Measurements from ENCODE around the gene CRIP2.

The CRIP2 gene

DNA sequence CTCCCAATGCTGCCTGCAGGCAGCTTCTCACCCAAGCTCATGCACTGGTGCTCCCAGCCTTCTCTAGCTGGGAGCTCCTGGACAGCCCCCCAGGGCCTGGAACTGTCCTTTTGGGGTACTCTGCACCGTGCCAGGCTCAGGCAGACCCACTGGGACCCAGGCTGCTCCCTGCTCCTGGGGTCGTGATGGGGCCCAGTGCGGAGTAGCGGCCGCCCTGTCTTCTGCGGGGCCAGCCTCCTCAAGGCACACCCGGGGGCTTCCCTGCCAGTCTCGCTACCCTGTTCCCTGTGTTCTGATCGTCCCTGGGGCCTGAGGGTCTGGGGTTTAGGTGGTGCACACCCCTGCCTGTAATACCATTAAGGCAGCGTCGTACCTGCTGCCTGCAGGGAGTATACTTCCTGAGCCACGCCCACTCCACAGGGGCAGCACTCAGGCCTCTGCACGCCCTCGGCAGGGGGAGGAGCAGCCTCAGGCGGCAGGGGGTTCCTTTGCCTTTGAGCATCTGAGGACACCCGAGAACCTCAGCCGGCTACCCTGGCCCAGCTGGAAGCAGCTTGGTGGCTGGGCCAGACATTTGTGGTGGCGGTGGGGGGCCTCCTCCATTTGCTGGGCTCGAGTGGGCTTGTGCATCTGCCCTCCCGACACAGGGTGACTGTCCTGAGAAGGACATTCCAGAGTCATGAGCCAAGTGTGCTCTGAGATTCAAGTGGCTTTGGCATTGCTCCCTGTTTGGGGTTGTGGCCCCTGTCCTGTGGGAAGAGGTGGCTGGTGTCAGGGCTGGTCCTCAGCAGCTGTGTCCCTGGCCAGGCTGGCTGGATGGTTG, 9.2 kb upstream of the CRIP2 start:
- no peak for DNase-seq

DNA sequence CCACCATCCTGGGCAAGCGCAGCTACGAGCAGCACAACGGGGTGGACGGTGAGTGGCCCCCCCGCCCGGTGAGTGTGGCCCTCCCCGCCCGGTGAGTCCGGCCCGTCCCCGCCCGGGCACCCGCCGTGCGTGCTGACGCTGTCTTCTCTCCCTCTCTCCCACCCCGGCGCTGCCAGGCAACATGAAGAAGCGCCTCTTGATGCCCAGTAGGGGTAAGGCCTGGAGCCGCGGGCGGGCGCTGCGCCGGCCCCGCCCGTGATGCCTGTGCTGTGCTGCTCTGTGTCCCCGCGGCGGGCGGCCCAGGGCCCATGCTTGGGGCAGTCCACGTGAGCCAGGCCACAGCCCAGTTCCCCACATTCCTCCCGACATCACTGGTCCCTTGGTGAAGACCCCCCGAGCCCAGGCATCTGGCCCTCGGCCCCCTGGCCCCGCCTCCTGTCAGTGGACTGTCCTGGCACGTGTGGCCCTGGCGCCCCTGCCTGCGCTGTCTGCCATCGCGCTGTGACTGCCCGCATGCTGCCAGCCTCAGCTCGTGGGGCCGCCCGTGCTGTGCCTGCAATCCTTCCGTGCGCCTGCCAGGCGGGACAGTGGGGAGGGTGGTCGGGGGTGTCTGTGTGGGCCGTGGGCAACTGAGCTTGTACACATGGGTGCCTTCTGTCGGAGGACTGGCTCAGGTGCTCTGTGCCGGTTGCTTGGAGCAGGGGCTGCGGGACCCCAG, 7.9 kb upstream of the CRIP2 start:
- DNase-seq = no peak

DNA sequence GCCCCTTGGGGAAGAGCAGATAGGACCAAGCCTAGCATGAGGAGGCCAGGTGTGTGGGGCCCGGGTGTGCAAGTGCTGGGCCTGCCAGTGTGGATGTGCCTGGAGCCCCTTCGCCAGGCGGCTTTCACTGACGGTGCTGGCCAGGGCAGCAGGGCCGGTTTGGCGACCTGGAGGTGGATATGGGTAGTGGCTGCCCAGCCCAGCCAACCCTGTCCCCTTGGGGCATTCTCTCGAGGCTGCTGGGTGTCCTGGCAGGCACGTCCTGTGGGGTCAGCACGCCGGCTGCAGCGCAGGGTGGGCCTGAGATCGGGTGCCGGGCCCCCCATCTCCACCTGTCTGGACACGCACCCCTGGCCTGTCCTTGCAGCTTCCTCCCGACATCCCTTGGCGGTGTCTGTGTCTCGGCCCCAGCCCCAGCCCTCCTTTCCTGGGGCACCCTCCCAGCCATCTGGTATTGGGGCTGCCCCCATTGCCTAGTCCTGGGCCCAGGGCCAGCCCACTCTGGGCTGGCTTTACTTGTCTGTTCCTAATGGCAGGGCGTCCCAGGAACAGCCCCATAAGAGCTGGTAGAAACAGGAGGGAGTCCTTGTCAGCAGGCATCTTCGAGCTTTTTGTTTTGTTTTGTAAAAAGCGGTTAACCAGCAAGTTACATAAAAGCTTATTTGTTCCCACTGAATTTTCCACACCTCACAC, 7.2 kb upstream of the CRIP2 start:
- DNase-seq = no peak

DNA sequence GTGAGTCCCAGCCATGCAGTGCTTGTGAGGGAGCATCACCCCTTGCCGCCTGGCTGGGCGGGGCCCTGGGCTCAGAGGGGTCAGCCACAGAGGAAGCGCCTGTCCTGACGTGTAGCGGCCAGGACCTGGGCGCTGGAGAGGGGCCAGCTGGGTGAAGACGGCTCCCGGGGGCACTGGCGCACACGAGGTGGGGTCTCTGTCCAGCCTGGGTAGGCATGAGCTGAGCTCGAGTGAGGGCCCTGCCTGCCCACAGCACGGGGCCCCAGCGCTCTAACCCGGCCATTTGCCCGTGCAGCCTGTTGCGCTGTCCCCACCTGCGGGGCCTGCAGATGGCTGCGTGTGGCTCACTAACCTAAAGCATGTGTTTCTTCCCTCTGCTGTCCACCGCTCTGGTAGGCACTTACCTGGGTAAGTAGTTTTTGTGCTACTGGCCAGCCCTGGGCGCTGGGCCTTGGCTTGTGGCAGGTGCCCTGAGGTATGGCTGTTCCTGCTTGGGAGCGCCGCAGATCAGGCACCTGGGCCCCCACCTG, 6.6 kb upstream of the CRIP2 start:
- no peak for DNase-seq

GRCh38 chr14:105468621-105469241, 5.9 kb upstream of the CRIP2 start:
- no peak for DNase-seq

DNA sequence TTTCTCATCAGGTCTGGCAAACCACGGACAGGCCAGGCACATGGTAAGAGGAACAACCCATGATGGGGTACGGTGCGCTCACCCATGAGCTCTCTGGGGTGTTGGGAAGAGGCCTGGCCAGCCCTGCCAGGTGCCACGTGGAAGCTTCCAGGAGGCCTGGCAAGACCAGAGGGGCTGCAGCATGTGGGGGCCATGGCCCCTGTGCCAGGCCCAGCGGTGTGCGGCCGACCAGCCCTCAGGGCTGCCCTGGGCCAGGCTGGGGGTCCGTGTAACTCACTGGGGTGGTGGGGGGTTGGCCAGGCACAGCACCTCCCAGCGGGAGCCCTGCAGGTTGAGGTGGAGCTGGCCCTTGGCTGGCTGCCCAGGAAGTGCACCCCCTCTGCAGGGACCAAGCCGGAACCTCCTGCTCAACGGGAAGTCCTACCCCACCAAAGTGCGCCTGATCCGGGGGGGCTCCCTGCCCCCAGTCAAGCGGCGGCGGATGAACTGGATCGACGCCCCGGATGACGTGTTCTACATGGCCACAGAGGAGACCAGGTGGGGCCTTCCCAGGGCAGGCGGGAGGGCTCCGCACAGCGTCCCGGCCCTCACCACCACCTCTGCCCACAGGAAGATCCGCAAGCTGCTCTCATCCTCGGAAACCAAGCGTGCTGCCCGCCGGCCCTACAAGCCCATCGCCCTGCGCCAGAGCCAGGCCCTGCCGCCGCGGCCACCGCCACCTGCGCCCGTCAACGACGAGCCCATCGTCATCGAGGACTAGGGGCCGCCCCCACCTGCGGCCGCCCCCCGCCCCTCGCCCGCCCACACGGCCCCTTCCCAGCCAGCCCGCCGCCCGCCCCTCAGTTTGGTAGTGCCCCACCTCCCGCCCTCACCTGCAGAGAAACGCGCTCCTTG, 4.9 kb upstream of the CRIP2 start:
- DNase-seq = no peak

DNA sequence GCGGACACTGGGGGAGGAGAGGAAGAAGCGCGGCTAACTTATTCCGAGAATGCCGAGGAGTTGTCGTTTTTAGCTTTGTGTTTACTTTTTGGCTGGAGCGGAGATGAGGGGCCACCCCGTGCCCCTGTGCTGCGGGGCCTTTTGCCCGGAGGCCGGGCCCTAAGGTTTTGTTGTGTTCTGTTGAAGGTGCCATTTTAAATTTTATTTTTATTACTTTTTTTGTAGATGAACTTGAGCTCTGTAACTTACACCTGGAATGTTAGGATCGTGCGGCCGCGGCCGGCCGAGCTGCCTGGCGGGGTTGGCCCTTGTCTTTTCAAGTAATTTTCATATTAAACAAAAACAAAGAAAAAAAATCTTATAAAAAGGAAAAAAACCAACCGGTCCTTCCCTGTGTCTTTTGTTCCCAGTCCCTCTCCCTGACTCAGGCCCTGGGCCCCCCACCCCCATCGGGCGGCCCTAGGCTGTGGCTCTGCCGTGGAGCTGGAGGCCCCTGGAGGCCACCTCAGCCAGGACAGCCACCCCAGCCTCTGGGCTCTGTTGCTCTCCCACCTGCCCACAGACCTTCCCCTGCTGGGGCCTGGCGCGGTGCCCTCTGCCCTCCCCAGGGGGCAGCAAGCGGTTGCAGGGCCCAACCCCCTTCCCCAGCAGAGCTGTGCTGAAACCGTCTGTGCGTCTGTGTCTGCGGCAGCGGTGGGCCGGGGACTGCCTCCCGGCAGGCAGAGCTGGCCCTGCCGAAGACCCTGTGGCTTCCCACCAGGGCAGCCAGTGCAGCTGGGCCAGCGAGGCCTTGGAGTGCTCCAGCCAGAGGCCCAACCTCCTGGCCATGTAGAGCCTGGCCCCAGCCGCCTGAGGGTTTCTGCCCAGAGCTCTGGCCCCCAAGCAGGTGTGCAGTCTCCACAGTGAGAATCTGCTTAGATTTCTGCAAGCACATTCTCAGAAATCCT, 4.0 kb upstream of the CRIP2 start:
- no peak for DNase-seq

DNA sequence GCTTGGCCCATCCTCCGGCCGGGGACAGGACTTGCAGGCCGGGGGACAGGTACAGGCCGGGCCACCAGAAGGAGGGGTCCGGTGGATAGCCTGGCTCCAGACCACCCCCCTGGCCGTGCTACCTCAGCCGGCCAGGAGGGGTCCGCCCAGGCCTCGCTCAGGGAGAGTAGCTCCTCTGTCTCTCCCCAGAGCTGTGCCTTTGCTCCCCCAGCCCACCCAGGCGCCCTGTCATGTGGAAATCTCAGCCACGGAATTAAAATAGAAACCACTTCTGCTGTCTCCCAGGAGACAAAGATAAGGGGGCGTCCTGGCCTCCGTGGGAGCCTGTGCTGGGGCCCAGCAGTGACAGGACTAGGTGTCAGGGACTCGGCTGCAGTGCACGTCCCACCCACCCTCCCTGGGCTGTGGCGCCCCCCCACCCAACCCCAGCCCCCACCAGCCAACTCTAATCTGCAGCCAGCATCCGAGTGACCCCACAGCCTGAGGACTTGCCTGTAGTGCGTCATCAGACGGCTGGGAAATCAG, 3.3 kb upstream of the CRIP2 start:
- no peak for DNase-seq

DNA sequence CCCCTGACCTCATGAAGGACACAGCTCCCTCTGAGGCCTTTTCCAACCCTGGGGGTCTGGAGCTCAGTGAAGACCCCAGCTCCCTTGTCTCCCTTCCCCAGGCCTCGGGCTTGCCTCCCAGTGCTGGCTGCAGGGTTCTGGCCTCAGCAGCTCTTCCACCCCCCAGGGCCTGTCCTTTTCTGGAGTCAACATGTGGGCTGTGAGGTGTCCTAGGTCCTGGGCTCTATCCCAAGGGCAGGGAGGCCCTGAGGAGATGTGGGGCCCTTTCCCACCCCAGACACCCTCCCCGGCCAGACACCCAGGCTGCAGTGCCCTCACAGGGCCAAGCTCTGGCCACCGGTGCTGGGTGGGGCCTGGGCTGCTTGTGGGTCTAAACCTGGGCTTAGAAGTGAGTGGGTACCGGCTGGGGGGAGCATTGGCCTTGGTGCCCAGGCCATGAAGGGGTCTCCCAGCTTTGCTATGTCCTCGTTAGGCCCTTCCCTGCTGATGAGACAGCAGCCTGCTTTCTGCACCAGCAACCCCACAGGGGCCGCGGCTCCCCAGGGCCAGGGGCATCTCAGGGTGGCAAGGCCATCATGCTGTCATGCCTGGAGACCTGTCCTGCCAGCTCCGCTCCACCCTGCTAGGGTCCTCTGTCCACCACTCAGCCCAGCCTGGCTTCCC, 2.7 kb upstream of the CRIP2 start:
- no peak for DNase-seq

DNA sequence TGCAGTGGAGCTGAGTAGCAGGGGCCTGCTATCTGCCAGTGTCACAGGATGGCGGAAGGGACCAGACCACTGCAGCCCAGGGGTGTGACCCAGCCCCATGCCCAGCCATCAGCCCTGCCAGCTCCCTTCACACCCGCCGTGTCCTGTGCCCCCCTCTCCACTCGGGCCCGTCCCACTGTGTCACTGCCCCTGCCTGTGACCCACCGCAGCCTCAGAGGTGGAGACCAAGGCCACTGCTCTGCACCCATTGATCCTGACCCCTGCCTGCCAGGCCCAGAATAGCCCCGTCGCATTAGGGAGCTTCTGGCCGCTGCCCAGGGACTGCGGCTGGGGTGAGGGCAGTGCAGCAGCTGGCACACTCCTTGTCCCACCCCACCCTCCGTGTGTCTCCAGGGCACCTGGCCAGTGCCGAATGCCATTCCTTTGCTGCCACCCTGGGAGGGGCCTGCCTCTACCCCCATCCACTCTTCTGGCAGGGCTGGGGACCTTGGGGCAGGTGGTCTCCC, 2.1 kb upstream of the CRIP2 start:
- DNase-seq = no peak

DNA sequence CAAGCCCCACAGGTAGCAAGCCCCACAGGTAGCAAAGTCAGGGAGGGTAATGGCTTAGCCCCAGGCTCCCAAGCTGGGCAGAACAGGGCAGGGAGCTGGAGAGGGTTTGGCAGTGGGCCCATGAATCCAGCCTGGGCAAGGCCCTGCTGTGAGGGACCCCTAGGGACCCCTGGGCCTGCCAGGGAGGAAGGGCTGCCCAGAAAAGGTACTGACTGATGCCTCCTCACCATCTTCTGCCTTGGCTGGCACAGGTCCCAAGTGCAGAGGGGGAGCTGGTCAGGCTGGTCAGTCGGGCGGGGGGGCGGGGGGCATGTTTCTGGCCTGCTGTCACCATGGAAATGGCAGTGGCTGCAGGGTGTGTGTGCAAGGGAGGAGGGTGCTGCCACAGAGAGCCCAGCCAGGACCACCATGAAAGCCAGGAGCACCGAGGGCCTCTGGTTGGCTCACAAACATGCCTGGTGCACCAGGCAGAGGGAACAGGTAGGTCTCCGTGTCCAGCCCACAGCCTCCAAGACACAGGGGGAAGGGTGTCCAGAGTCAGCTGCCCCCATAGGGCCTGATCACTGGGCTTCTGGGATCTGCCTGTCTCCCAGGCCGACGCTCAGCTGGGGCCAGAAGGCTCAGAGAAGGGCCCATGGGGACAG, 1.5 kb upstream of the CRIP2 start:
- DNase-seq = no peak

DNA sequence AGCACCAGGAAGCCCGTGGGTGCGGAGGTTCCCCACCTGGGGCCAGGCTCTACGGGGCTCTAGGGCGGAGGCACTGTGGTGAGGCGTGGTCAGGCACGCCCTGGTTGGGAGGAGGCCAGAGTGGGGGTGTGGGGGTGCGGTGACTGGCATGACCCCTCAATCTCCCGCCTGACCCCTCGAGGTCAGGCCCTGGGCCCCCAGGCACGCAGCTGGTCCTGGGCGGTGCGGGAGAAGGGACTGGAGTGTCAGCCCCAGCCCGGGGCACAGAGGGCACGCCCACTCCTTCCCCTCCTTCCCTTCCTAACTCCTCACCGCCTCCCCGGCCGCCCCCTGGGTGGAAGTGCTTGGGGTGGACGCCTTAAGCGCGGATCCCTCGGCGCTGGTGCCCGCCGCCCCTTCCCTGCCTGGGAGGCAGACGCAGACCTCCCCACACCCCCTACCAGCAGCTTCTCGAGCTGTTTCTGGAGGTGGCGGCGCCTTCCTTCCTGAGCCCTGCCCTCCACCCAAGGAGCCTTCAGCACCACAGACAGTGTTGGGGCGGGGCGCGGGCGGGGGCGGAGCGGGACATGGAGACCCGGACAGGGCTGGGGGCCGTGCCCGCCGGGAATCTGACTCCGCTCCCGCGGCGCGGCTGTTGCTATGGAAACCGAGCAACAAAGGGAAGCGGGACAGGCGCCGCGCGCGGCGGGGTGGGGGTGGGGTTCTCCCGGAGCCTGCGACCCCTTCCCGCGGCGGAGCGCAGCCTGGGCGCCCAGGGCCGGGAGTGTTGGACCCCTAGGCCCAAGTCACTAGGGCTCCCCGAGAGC, 741 bp upstream of the CRIP2 start:
- peak; percentile 82 for DNase-seq

- DNase-seq = no peak
Observed at GRCh38 chr14:105475269-105476096, 862 bp downstream of the CRIP2 start.

DNA sequence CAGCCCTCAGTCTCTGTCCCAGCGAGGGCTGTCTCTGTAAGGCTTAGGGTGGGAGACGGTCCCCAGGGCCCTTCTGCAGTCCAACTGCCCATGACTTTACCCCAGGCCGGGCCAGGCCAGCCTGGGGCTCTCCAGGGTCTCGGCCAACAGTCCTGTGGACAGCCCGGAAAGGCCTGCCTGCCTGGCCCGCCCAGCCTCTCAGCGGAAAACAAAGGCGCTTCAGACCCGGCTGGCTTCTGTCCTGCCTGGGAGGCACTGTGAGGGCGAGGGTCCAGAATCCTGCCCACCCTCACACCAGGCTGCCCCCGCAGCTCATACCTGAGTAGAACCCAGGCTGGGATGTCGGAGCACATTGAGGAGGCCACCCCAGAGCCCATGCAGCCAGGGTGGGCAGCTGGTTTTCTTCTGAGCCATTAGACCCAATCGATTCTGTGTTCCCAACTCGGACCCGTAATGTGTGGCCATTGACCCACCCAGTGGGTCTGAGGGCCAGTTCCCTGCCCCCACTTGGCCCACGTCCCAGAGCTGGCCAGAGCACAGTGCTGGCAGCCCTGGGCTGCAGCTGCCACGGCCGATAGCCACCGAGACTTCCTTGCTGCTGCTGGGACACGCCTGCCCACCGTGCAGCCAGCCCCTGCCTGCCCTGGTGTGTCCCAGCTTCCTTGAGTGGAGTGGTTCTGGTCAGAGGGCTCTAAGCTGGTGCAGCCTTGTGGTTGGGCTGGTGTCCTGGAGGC, 1.6 kb downstream of the CRIP2 start:
- DNase-seq = no peak

DNA sequence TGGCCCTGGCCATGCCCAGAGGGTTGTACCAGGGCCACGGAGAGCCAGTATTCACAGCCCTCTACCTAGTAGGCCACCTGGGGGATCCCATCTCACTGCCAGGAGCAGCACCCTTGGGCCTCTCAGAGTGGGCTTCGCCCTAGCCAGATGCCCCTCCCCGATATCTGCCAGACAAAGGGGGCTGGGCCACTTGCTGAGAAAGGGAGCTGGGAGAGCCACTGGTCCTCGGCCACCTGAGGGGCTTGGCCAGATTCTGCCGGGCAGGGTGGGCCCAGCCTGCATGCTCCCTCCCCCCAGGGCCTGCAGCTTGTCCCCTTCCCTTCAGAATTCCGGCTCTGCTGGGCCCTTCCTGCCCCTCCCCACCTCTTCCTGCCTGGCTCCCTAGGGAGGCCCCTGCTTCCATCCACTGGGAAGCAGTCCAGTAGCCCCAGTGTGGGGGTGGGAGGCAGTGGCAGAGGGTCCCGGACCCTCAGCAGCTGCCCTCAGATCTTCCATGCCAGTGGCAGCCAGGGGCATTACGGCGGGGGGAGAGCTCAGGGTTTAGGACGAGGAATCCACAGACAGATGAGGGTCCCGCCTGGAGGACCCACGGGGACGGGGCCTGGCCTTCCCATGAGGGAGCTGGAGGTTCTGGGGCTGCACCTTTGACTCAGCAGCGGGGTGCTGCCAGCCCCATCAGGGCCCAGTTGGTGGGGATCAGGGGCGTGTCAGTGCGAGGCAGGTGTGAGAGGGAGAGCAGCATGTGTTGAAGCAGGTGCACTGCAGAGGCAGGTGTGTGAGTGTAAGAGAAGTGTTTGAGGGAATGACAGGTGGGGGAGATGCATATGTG, 2.4 kb downstream of the CRIP2 start:
- DNase-seq = no peak
